Activated T-helper 17 cell treated with anti-CD3 and anti-CD28 coated beads, Interleukin-2, amount 50 U/mL, for 72 hours (primary cell): ENCODE results near the gene MON2. TPM values are rescaled to one million over a fixed set of nuclear protein-coding genes. Genes with fewer than 3 reads are reported as not detected.

Source experiments
- total RNA-seq, 2 donors: library from RNA; stranded (reverse); gene quantifications; one replicate each; pipeline ENCODE4 v1.2.3, GENCODE V29; 2022

MON2 gene
- total RNA-seq, 2 donors from 2014 or later = 40.4 to 53.0 TPM

Other genes starting within 250 kb of the MON2 start
- gene USP15, start 206.4 kb upstream of the MON2 start, total RNA-seq = 100 to 1,000 TPM in 1 of 2 donors, 10 to 100 TPM in 1; 83.4 to 113 TPM